Measurements from ENCODE around the gene ZNF212.
"Not testable (repeated sequence)": the region's sequence is repeated elsewhere in the genome, so short reads cannot be mapped to it uniquely, and the experiment has no call there.

The ZNF212 gene

GRCh38 chr7:149253665-149254064 is 14.2 kb downstream of the ZNF212 start:
- no peak for DNase-seq (ENCODE audit: low read depth)

- DNase-seq (ENCODE audit: low read depth), result no peak
These were observed 14.9 kb downstream of the ZNF212 start for GRCh38 chr7:149254181-149254858.

- no peak for DNase-seq (ENCODE audit: low read depth)
These were observed 15.7 kb downstream of the ZNF212 start for GRCh38 chr7:149255174-149255573.

- DNase-seq (ENCODE audit: low read depth), result no peak
These were observed 17.1 kb downstream of the ZNF212 start for GRCh38 chr7:149256568-149256967.

GRCh38 chr7:149257146-149257545 is 17.7 kb downstream of the ZNF212 start:
- DNase-seq (ENCODE audit: low read depth), result no peak

GRCh38 chr7:149261316-149261828 is 21.9 kb downstream of the ZNF212 start:
- DNase-seq (ENCODE audit: low read depth), result no peak

GRCh38 chr7:149261829-149262617 is 22.6 kb downstream of the ZNF212 start, which contains the start of gene ZNF783:
Gene ZNF783 (plus strand): TSS chr7:149262196. CDS start chr7:149262334, 138 bp downstream.
- DNase-seq (ENCODE audit: low read depth), result peak; percentile 66

GRCh38 chr7:149266451-149266850 is 27.0 kb downstream of the ZNF212 start:
- DNase-seq (ENCODE audit: low read depth), result no peak

- no peak for DNase-seq (ENCODE audit: low read depth)
These were observed 28.3 kb downstream of the ZNF212 start for GRCh38 chr7:149267733-149268132.

GRCh38 chr7:149274424-149274823 is 35.0 kb downstream of the ZNF212 start:
- not testable (repeated sequence) for DNase-seq (ENCODE audit: low read depth)

- DNase-seq (ENCODE audit: low read depth), result no peak
These were observed 38.4 kb downstream of the ZNF212 start for GRCh38 chr7:149277871-149278270.

- no peak for DNase-seq (ENCODE audit: low read depth)
These were observed 38.9 kb downstream of the ZNF212 start for GRCh38 chr7:149278396-149278795.

GRCh38 chr7:149279111-149279743 is 39.8 kb downstream of the ZNF212 start:
- no peak for DNase-seq (ENCODE audit: low read depth)

GRCh38 chr7:149280151-149280550 is 40.7 kb downstream of the ZNF212 start:
- DNase-seq (ENCODE audit: low read depth), result no peak

- DNase-seq (ENCODE audit: low read depth), result no peak
These were observed 41.4 kb downstream of the ZNF212 start for GRCh38 chr7:149280661-149281507.

- DNase-seq (ENCODE audit: low read depth), result no peak
These were observed 42.3 kb downstream of the ZNF212 start for GRCh38 chr7:149281508-149282330.

GRCh38 chr7:149282331-149282655 is 42.8 kb downstream of the ZNF212 start:
- DNase-seq (ENCODE audit: low read depth), result no peak

GRCh38 chr7:149283321-149283720 is 43.9 kb downstream of the ZNF212 start:
- DNase-seq (ENCODE audit: low read depth), result no peak

GRCh38 chr7:149284343-149284742 is 44.9 kb downstream of the ZNF212 start:
- DNase-seq (ENCODE audit: low read depth), result no peak

GRCh38 chr7:149284850-149285585 is 45.6 kb downstream of the ZNF212 start:
- peak; percentile 91 for DNase-seq (ENCODE audit: low read depth)

All from stimulated activated CD8-positive, alpha-beta memory T cell treated with anti-CD3 and anti-CD28 coated beads, Interleukin-15, amount 100 ng/mL, for 24 hours (primary cell).